ENCODE results near the gene RAD54L.
"Not testable (repeated sequence)": the region's sequence is repeated elsewhere in the genome, so short reads cannot be mapped to it uniquely, and the experiment has no call there.

GRCh38 chr1:46325285-46326076, 77.9 kb downstream of the RAD54L start:
- TF ChIP-seq CTCF (conservative IDR thresholded peaks at IDR 0.05; ENCODE audit: low read depth, low read length); EZH2 (IDR thresholded peaks at IDR 0.05; ENCODE audit: low read length, unreplicated experiment); EZH2phosphoT487 (IDR thresholded peaks at IDR 0.05; ENCODE audit: borderline replicate concordance, low read length): not testable (repeated sequence)

All from PC-3 (cell line).